Measurements from ENCODE around the gene OBSL1.

DNA sequence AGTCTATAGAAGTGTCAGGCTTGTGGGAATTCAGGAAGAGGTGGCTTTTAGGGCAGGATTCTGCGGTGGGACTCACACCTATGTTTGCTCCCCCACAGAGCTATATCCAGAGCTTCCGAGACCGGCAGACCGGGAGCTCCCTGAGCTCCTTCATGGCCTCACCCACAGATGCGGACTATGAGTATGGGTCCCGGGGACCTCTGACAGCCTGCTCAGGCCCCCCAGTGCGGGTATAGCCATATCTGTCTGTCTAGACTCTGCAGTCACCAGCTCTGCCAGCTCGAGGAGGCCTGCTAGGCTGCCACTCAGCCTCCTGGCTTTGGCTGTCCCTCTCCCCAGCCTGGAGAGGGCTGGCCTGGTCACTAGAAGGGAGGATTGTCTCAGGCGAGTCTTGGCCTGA is 21.7 kb downstream of the OBSL1 start:
- TF ChIP-seq TCF12 (IDR thresholded peaks at IDR 0.05; ENCODE audit: low read depth) (no peak), YY1 (IDR thresholded peaks at IDR 0.05; ENCODE audit: low read depth) (no peak), EGR1 (IDR thresholded peaks at IDR 0.05) (no peak), RAD21 (IDR thresholded peaks at IDR 0.05; ENCODE audit: low read depth) (no peak), EP300 (IDR thresholded peaks at IDR 0.05; ENCODE audit: borderline replicate concordance) (no peak), NFIC (IDR thresholded peaks at IDR 0.05) (no peak), ZBTB7A (IDR thresholded peaks at IDR 0.05; ENCODE audit: low read depth) (no peak)
- TF ChIP-seq, protein P1, sequence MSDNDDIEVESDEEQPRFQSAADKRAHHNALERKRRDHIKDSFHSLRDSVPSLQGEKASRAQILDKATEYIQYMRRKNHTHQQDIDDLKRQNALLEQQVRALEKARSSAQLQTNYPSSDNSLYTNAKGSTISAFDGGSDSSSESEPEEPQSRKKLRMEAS (IDR thresholded peaks at IDR 0.05), result no peak
- TF ChIP-seq, protein P2, sequence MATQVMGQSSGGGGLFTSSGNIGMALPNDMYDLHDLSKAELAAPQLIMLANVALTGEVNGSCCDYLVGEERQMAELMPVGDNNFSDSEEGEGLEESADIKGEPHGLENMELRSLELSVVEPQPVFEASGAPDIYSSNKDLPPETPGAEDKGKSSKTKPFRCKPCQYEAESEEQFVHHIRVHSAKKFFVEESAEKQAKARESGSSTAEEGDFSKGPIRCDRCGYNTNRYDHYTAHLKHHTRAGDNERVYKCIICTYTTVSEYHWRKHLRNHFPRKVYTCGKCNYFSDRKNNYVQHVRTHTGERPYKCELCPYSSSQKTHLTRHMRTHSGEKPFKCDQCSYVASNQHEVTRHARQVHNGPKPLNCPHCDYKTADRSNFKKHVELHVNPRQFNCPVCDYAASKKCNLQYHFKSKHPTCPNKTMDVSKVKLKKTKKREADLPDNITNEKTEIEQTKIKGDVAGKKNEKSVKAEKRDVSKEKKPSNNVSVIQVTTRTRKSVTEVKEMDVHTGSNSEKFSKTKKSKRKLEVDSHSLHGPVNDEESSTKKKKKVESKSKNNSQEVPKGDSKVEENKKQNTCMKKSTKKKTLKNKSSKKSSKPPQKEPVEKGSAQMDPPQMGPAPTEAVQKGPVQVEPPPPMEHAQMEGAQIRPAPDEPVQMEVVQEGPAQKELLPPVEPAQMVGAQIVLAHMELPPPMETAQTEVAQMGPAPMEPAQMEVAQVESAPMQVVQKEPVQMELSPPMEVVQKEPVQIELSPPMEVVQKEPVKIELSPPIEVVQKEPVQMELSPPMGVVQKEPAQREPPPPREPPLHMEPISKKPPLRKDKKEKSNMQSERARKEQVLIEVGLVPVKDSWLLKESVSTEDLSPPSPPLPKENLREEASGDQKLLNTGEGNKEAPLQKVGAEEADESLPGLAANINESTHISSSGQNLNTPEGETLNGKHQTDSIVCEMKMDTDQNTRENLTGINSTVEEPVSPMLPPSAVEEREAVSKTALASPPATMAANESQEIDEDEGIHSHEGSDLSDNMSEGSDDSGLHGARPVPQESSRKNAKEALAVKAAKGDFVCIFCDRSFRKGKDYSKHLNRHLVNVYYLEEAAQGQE (IDR thresholded peaks at IDR 0.05; ENCODE audit: low read depth), result no peak
